NCI-H1694 treated with DMSO at 0.1 percent for 48 hours (cell line): ENCODE data around the gene CFD.
A peak's percentile ranks its signal among the peaks of the same experiment; 100 is the strongest.
"Not testable (repeated sequence)": the region's sequence is repeated elsewhere in the genome, so short reads cannot be mapped to it uniquely, and the experiment has no call there.

Experiments used
- DNase-seq: peaks from one replicate; lab custom pipeline; 2025; lab: John Stamatoyannopoulos, UW

The CFD gene

GRCh38 chr19:888581-889385, 29.3 kb downstream of the CFD start:
- no peak for DNase-seq

- no peak for DNase-seq
Observed at GRCh38 chr19:889662-890295, 30.3 kb downstream of the CFD start.

- no peak for DNase-seq
Observed at GRCh38 chr19:890831-891230, 31.4 kb downstream of the CFD start.

GRCh38 chr19:891421-892200, 32.1 kb downstream of the CFD start:
- DNase-seq: not testable (repeated sequence)

- DNase-seq: no peak
Observed at GRCh38 chr19:892243-892893, 32.9 kb downstream of the CFD start.

GRCh38 chr19:892894-893689, 33.6 kb downstream of the CFD start, which contains the start of the genes MED16 and RNU6-9:
Gene MED16, minus strand, starts transcription at chr19:893187. Its CDS starts 2,056 bp downstream, at chr19:891131.
Gene RNU6-9, plus strand, starts transcription at chr19:893484.
- DNase-seq: peak; percentile 87

GRCh38 chr19:896434-896833, 37.0 kb downstream of the CFD start:
- no peak for DNase-seq

- no peak for DNase-seq
Observed at GRCh38 chr19:896999-897398, 37.5 kb downstream of the CFD start.

GRCh38 chr19:897442-898039, 38.1 kb downstream of the CFD start:
- no peak for DNase-seq

GRCh38 chr19:898663-899062, 39.2 kb downstream of the CFD start:
- peak; percentile 61 for DNase-seq

- no peak for DNase-seq
Observed at GRCh38 chr19:899336-900042, 40.0 kb downstream of the CFD start.

- no peak for DNase-seq
Observed at GRCh38 chr19:900043-900301, 40.5 kb downstream of the CFD start.

- no peak for DNase-seq
Observed at GRCh38 chr19:900302-901111, 41.0 kb downstream of the CFD start.

GRCh38 chr19:901216-902092, 42.0 kb downstream of the CFD start:
- DNase-seq: no peak

GRCh38 chr19:902093-902370, 42.6 kb downstream of the CFD start:
- no peak for DNase-seq

- DNase-seq: no peak
Observed at GRCh38 chr19:902446-903226, 43.2 kb downstream of the CFD start.

GRCh38 chr19:903266-903797, 43.9 kb downstream of the CFD start:
- DNase-seq: no peak

- DNase-seq: no peak
Observed at GRCh38 chr19:904545-904944, 45.1 kb downstream of the CFD start.
